GM19025 (cell line): Measurements from ENCODE around the gene SRSF6.
A peak's percentile ranks its signal among the peaks of the same experiment; 100 is the strongest.
"Not testable (repeated sequence)": the region's sequence is repeated elsewhere in the genome, so short reads cannot be mapped to it uniquely, and the experiment has no call there.

Experiments
- ATAC-seq: cut with Tn5 transposase; IDR thresholded peaks from one replicate; pipeline ENCODE4 v1.9.1; 2021; ENCODE audit warnings: mild to moderate bottlenecking, low read depth, moderate library complexity; ENCODE audit not compliant: unreplicated experiment

SRSF6 gene

DNA sequence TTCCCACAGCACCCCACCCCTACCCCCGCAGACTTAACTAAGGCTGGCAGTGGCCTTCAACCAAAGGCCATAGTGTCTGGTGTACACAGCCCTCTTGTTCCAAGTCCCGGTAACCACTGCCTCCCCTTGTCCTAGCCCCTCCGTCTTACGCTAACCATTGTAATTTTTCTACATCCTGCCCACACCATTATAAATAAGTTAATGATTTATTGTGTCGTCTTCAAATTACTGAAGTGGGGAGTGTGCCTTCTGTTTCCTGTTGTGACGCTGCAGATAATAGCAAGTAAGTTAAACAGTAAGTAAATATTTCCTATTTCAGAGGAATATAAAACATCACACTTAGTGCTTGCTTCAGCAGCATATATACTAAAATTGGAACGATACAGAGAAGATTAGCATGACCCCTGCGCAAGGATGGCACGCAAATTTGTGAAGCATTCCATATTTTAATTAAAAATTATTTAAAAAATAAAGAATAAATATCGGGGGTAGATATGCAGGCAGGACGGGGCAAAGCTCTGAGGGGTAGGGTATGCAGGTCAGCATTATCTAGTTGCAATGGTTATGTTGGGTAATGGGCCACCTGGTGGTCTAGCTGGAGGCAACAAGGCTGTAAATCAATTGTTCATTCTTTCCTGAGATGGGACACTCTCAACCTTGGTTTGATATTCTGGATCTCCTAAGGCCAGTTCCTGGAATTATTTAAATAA lies 15.1 kb downstream of the SRSF6 start:
- no peak for ATAC-seq

GRCh38 chr20:43473381-43473704 lies 15.6 kb downstream of the SRSF6 start:
- no peak for ATAC-seq

- no peak for ATAC-seq
Observed at GRCh38 chr20:43477193-43477592, 19.5 kb downstream of the SRSF6 start.

GRCh38 chr20:43477619-43478018 lies 19.9 kb downstream of the SRSF6 start:
- no peak for ATAC-seq

- no peak for ATAC-seq
Observed at GRCh38 chr20:43490038-43490437, 32.3 kb downstream of the SRSF6 start.

DNA sequence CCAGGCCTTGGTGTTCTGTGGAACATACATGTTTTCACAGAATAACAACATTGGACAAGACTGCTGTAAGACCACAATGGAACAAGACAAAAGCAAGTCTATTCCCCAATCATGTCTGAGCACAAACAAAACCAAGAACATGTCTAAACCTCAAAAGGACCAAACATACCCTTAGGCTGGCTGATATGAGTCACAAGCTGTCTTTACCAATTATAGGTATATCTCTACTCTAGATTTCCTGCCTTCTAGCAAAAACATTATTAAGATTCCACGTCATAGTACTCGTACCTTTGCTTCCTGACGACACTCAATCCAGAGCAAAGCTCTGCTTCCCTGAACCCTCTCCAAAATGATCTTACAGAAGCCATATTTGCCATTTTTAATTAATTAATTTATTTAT lies 34.4 kb downstream of the SRSF6 start:
- ATAC-seq, result no peak

DNA sequence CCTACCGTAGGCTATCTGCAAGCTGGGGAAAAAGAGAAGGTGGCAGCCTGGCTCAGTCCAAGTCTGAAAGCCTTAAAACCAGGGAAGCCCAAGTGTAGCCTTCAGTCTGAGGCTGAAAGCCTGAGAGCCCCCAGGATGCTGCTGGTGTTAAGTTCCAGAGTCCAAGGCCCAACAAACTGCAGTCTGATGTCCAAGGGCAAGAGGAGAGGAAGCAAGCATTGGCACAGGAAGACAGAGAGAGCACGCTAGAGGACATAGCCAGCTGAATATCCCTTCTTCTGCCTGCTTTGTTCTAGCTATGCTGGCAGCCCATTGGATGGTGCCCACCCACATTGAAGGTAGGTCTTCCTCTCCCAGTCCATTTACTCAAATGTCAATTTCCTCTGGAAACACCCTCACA lies 37.7 kb downstream of the SRSF6 start:
- ATAC-seq, result no peak

DNA sequence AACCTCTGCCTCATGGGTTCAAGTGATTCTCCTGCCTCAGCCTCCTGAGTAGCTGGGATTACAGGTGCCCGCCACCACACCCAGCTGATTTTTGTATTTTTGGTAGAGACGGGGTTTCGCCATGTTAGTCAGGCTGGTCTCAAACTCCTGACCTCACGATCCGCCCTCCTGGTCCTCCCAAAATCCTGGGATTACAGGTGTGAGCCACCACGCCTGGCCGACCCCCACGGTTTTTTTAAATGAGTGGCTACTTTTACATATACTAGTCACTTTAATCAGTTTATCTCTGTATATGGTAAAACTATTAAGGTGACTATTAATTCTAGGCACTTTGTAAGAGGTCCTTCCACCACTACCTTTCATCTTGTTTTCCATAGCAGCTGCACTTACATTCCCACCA lies 44.3 kb downstream of the SRSF6 start:
- not testable (repeated sequence) for ATAC-seq

- ATAC-seq, result no peak
Observed at GRCh38 chr20:43506238-43506637, 48.5 kb downstream of the SRSF6 start.

GRCh38 chr20:43507150-43508080 lies 49.7 kb downstream of the SRSF6 start, which contains the start of gene L3MBTL1:
Gene L3MBTL1, plus strand, starts transcription at chr20:43507697. Its CDS starts 5,807 bp downstream, at chr20:43513504.
- ATAC-seq, result no peak

DNA sequence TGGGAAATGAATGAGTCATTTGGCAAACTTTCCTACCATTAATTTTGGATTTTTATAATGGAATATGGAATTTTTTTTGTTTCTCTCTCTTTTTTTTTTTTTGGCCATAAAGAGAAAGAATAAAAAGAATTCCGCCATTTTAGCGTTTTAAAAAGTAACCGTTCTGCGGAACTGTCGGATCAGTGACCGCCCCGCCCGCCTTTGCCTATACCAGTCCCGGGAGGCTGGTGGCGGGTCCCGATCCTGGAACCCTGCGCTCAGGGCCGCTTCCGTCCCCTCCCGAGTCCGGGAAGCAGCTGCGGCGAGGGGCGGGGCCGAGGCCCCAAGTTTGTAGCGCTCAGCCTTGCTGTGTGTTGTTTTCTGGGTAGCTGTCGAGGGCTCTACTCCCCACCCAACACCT lies 50.4 kb downstream of the SRSF6 start:
- no peak for ATAC-seq

GRCh38 chr20:43508604-43509040 lies 50.9 kb downstream of the SRSF6 start:
- no peak for ATAC-seq

GRCh38 chr20:43511879-43512278 lies 54.2 kb downstream of the SRSF6 start:
- no peak for ATAC-seq

GRCh38 chr20:43513372-43513930 lies 55.8 kb downstream of the SRSF6 start:
- ATAC-seq, result peak; percentile 2
